Measurements from ENCODE around the gene ATE1.

DNA sequence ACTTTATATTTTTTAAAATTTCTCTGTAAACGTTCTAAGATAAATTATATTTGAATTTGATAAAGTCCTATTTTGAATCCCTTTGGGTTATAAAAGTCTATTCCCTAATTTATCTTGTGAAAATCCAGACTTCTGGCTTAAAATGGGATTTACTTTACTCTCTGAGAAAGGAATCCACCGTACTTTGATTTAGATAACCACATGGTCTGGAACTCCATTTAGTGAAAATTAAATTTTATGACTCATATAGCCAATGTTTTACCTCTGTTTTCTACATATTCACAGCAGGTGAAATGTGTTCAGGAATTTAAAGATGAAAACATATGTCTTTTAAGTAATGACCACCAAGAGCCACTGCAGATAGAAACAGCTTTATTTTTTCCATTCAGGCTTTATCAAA, 187.8 kb downstream of the ATE1 start:
- TF ChIP-seq, protein P1, sequence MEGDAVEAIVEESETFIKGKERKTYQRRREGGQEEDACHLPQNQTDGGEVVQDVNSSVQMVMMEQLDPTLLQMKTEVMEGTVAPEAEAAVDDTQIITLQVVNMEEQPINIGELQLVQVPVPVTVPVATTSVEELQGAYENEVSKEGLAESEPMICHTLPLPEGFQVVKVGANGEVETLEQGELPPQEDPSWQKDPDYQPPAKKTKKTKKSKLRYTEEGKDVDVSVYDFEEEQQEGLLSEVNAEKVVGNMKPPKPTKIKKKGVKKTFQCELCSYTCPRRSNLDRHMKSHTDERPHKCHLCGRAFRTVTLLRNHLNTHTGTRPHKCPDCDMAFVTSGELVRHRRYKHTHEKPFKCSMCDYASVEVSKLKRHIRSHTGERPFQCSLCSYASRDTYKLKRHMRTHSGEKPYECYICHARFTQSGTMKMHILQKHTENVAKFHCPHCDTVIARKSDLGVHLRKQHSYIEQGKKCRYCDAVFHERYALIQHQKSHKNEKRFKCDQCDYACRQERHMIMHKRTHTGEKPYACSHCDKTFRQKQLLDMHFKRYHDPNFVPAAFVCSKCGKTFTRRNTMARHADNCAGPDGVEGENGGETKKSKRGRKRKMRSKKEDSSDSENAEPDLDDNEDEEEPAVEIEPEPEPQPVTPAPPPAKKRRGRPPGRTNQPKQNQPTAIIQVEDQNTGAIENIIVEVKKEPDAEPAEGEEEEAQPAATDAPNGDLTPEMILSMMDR (IDR thresholded peaks at IDR 0.05) = no peak
- TF ChIP-seq POLR2A (IDR thresholded peaks at IDR 0.05) = no peak

All from heart left ventricle (tissue), 13 donors.